HepG2 (cell line): ENCODE measurements around the gene INHBE. TPM values are rescaled to one million over a fixed set of nuclear protein-coding genes. Genes with fewer than 3 reads are reported as not detected.

Source experiments
- ARID4A ChIP-seq: sonication (generic); formaldehyde crosslinking; IDR thresholded peaks from 2 replicates; pipeline ENCODE4 v1.5.0; 2020; ENCODE audit warnings: mild to moderate bottlenecking, missing genetic modification reagents, borderline replicate concordance
- CHD4 ChIP-seq: fragments of 200-600 bp; sonication (generic); IDR thresholded peaks from 2 replicates; pipeline ENCODE4 v1.7.0; 2017; ENCODE audit warnings: mild to moderate bottlenecking, low read length, borderline replicate concordance
- ETV5 ChIP-seq: IDR thresholded peaks from 2 replicates; pipeline ENCODE4 v1.6.1; 2018; ENCODE audit warnings: missing biosample characterization, missing genetic modification reagents, inconsistent platforms, borderline replicate concordance
- HDAC1 ChIP-seq: sonication (generic); formaldehyde crosslinking; IDR thresholded peaks from 2 replicates; pipeline ENCODE4 v1.5.1; 2020; ENCODE audit warnings: mild to moderate bottlenecking, missing genetic modification reagents
- HES4 ChIP-seq: sonication (generic); formaldehyde crosslinking; IDR thresholded peaks from 2 replicates; pipeline ENCODE4 v1.9.0; 2021; ENCODE audit warnings: mild to moderate bottlenecking, missing genetic modification reagents, borderline replicate concordance
- KDM6A ChIP-seq: IDR thresholded peaks from 2 replicates; pipeline ENCODE4 v1.6.1; 2016; ENCODE audit warnings: low read depth
- KIAA2018 ChIP-seq: sonication (generic); formaldehyde crosslinking; IDR thresholded peaks from 2 replicates; pipeline ENCODE4 v1.5.0; 2020; ENCODE audit warnings: mild to moderate bottlenecking, missing genetic modification reagents, borderline replicate concordance
- LCORL ChIP-seq, 2 experiments: fragments of 450-650 bp in 1 of 2; sonication (generic) in 1 of 2; formaldehyde crosslinking in 1 of 2; IDR thresholded peaks; 2 replicates each; pipeline versions ENCODE4 v1.5.0 to v1.6.1; 2017 to 2020; ENCODE audit warnings: antibody characterized with exemption in 1 of 2, missing genetic modification reagents in 1 of 2
- NBN ChIP-seq: fragments of 450-650 bp; conservative IDR thresholded peaks from 2 replicates; pipeline ENCODE4 v1.6.1; 2017
- RFX5 ChIP-seq: IDR thresholded peaks from 2 replicates; pipeline ENCODE4 v1.6.1; 2011; ENCODE audit warnings: low read depth, low read length, improper control_type of control experiment
- ZNF281 ChIP-seq: sonication (generic); formaldehyde crosslinking; IDR thresholded peaks from 2 replicates; pipeline ENCODE4 v1.4.0; 2020; ENCODE audit warnings: missing genetic modification reagents, borderline replicate concordance
- ZNF616 ChIP-seq: sonication (generic); formaldehyde crosslinking; IDR thresholded peaks from 2 replicates; pipeline ENCODE4 v1.5.0; 2020; ENCODE audit warnings: low read depth, mild to moderate bottlenecking, missing genetic modification reagents
- ZNF816 ChIP-seq: sonication (generic); formaldehyde crosslinking; IDR thresholded peaks from 2 replicates; pipeline ENCODE4 v1.8.0; 2022; ENCODE audit warnings: missing genetic modification reagents, mild to moderate bottlenecking, borderline replicate concordance
- polyA plus RNA-seq, 8 experiments: library from polyadenylated mRNA; depleted of rRNA in 3 of 8; stranded (reverse) in 7 of 8; unstranded in 1 of 8; fragments of >200 nt; fragmentation: Illumina TruSeq in 4 of 8; extraction: Trizol in 4 of 8; gene quantifications; 2 replicates each; pipeline versions ENCODE4 v1.2.1 to v1.2.3, GENCODE V29; 2011 to 2016; ENCODE audit warnings: low read depth in 4 of 8, missing spikeins in 1 of 8, mixed read lengths in 1 of 8; ENCODE audit not compliant: insufficient read depth in 1 of 8
- total RNA-seq, 5 experiments: library from RNA; depleted of rRNA; stranded (reverse); fragments of >200 nt; fragmentation: Illumina TruSeq; extraction: Trizol; gene quantifications; 2 replicates each; pipeline ENCODE4 v1.2.3, GENCODE V29; 2016; ENCODE audit warnings: low read depth in 1 of 5

The INHBE gene
- total and polyA plus RNA-seq, 2 of the 13 experiments (the other 11 are each of a cell fraction or from before 2014, with no cell fraction given), result 17.0 to 32.0 TPM

DNA sequence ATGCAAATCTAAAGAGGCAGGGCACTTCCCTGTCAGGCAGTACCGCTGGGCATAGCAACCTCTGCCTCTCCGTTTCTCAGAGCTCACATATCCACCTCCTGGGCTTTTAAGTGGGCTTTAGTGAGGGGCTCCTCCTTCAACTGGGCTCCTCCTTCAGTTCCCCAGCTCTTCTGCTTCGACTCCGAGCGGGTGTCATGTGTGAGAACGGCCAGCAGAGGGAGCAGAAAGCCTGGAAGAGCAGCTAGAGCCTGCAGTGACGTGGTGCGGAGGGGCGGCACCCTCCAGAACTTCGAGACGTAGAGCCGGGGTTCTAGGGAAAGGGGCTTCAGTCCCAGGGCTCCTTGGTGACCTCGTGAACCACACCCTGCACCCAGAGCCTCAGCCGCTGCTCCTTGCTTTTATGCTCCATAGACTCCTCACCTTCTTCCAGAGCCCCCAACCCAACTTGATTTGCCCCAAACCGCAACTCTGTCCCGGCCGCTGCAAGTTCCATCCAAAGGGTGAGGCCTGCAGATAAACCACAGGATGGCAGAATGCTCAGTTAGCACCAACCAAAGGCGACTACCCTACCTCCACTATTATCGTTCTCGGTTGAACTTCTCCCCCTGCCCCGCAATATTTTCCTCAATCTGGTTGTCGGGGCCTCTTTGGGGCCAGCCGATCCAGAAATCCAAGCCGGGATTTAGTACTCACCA, 4.1 kb downstream of the INHBE start (continued):
- no peak for TF ChIP-seq KIAA2018
- TF ChIP-seq ETV5 (CRISPR knock-in tag), result no peak
- no peak for TF ChIP-seq ZNF616 (CRISPR knock-in tag)
- TF ChIP-seq CHD4, result no peak
- peak; percentile 21; the same call in 1 of the 2 replicates for TF ChIP-seq HES4 (CRISPR knock-in tag)
- TF ChIP-seq KDM6A (CRISPR knock-in tag), result no peak
- TF ChIP-seq ARID4A (CRISPR knock-in tag), result peak; percentile 43; the same call in 1 of the 2 replicates
- TF ChIP-seq NBN, result no peak
- TF ChIP-seq ZNF816, result no peak
- TF ChIP-seq LCORL (IDR thresholded peaks at IDR 0.05), result no peak
- TF ChIP-seq LCORL (CRISPR knock-in tag; IDR thresholded peaks at IDR 0.05), result peak; percentile 65; the same call in 1 of the 2 replicates
- no peak for TF ChIP-seq HDAC1 (CRISPR knock-in tag)
- no peak for TF ChIP-seq ZNF281 (CRISPR knock-in tag)
- no peak for TF ChIP-seq RFX5
